ENCODE measurements around the gene KCNK6. TPM values are rescaled to one million over a fixed set of nuclear protein-coding genes. Genes with fewer than 3 reads are reported as not detected.
A peak's percentile ranks its signal among the peaks of the same experiment; 100 is the strongest.

Gene KCNK6
- total and polyA plus RNA-seq, 2 of the 8 experiments (the other 6 are each of a cell fraction or from before 2014, with no cell fraction given): 10.6 to 13.3 TPM

DNA sequence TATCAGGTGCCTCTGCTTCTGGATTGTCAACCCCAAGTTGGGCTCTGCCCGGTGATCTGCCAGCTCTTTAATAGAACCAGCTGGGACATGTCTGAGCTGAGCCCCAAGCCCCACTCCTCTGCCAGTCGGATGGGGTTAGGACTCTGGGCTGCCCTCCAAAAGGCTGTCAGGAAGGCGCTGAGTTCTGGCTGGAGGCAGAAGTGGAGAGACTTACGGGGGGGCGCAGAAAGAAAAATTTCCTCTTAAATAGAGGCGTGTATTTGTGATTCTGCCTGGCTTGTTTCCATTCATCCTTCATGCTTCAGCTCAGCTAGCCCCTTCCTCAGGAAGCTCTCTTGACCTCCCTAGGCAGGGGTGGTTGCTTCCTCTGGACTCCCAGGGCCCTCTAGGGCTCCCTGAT, 985 bp upstream of the KCNK6 start:
- H3K23me2 ChIP-seq (ENCODE audit: low read depth, low read length): peaks cover 15% of the 10 kb centered on the region; the same call in 1 of the 2 replicates
- no peak overlapping the region for H4K8ac ChIP-seq (ENCODE audit: extremely low read depth, insufficient read depth, low read length)
- 0 out of 2 replicates have a peak overlapping the region, but pooled peaks have one; percentile 40 for H2BK12ac ChIP-seq (ENCODE audit: low read depth, low read length)
- H2BK15ac ChIP-seq (ENCODE audit: low read length): 0 out of 2 replicates have a peak overlapping the region, but pooled peaks have one; percentile 72
- H3K14ac ChIP-seq (ENCODE audit: insufficient read length): no peak overlapping the region
- H3K4ac ChIP-seq (replicated peaks; ENCODE audit: insufficient read length, low read depth, low read length): no peak overlapping the region
- H3K9ac ChIP-seq (replicated peaks in 1 of 4; ENCODE audit: extremely low read depth in 1 of 4, low read depth in 3 of 4, low read length in 3 of 4): no peak overlapping the region
- no peaks in the 10 kb centered on the region for H3K9me3 ChIP-seq (ENCODE audit: insufficient read depth in 2 of 2, low read depth in 1 of 2, low read length in 1 of 2)
- H4K5ac ChIP-seq (ENCODE audit: insufficient read length, low read depth, low read length): no peak overlapping the region
- TF ChIP-seq ZNF274 (IDR thresholded peaks at IDR 0.05; ENCODE audit: borderline replicate concordance, extremely low read depth, low read length) (no peak), TBP (IDR thresholded peaks at IDR 0.05; ENCODE audit: low read depth, low read length) (no peak), RNF2 (IDR thresholded peaks at IDR 0.05; ENCODE audit: borderline replicate concordance, low read depth, low read length, missing control alignments, poor library complexity, severe bottlenecking) (no peak), RAD21 (IDR thresholded peaks at IDR 0.05 in 1 of 2, conservative IDR thresholded peaks at IDR 0.05 in 1 of 2; ENCODE audit: low read depth in 2 of 2, low read length in 2 of 2) (no peak), SAP30 (IDR thresholded peaks at IDR 0.05; ENCODE audit: insufficient read depth, insufficient replicate concordance, low read length) (no peak), EGR1 (IDR thresholded peaks at IDR 0.05; ENCODE audit: borderline replicate concordance, low read depth, low read length) (no peak), RFX5 (IDR thresholded peaks at IDR 0.05; ENCODE audit: borderline replicate concordance, low read depth, low read length) (no peak)
- peaks cover 0 to 4% of the 10 kb centered on the region in 2 experiments for H4K20me1 ChIP-seq (replicated peaks in 1 of 2; ENCODE audit: control insufficient read depth in 1 of 2, insufficient read depth in 2 of 2, low read length in 2 of 2)
- no peak overlapping the region for H3K23ac ChIP-seq (ENCODE audit: insufficient read length)
- H3K27me3 ChIP-seq (replicated peaks in 1 of 4; ENCODE audit: control insufficient read depth in 3 of 4, extremely low read depth in 1 of 4, insufficient read depth in 3 of 4, low read length in 3 of 4): peaks cover 0 to 33% (median 18%) of the 10 kb centered on the region in 4 experiments; a peak in 6 of 7 replicates
- peaks cover 3% of the 10 kb centered on the region; the same call in 1 of the 2 replicates for H3K79me1 ChIP-seq (ENCODE audit: low read depth, low read length)
- WGBS, 2 experiments (ENCODE audit: extremely low coverage in 1 of 2, insufficient coverage in 1 of 2, insufficient read length in 1 of 2, insufficient replicate concordance in 2 of 2, low coverage in 1 of 2, low lambda C conversion rate in 2 of 2, missing lambda C conversion rate in 1 of 2): 83% methylated on average over 3 of the region's 6 CpGs; no CpG with 5 or more reads in 1 of the 2 experiments
- DNase-seq (ENCODE audit: low read depth in 1 of 2, low spot score in 2 of 2) (no peak), FAIRE-seq (no peak)
- no peak overlapping the region for H2BK120ac ChIP-seq (replicated peaks; ENCODE audit: low read depth, low read length)
- H3K79me2 ChIP-seq (ENCODE audit: control insufficient read depth in 1 of 2, insufficient read depth in 2 of 2, low read length in 2 of 2): peaks cover 0 to 3% of the 10 kb centered on the region in 2 experiments; a peak in 1 of 4 replicates
- H3K36me3 ChIP-seq (ENCODE audit: control insufficient read depth in 2 of 4, insufficient read depth in 4 of 4, low read length in 3 of 4): no peaks in the 10 kb centered on the region
- no peak overlapping the region for H3K56ac ChIP-seq (replicated peaks; ENCODE audit: insufficient read length, low read depth, low read length)
- H3K4me3 ChIP-seq (ENCODE audit: extremely low read depth in 1 of 4, insufficient read depth in 2 of 4, low read depth in 3 of 4, low read length in 4 of 4): peak overlapping the region in 1 of 4 experiments; percentile 76; a peak in 2 of 8 replicates
- H4K91ac ChIP-seq (replicated peaks; ENCODE audit: insufficient read length, low read length): no peak overlapping the region
- no peak overlapping the region for H2AFZ ChIP-seq (ENCODE audit: low read length)
- POLR2A ChIA-PET (ENCODE audit: partially characterized antibody): interaction anchor here (0.7 to 2.0 kb wide), 10 partner anchors 8 to 67 kb away, joined by 3 to 6 read pairs (median 4); partner anchors contain the start of genes C19orf33 and PPP1R14A
- H3K4me2 ChIP-seq (ENCODE audit: insufficient read depth in 1 of 2, low read depth in 2 of 2, low read length in 2 of 2): peak overlapping the region in 1 of 2 experiments; percentile 87; a peak in 1 of 4 replicates
- H2BK20ac ChIP-seq (ENCODE audit: low read length): no peak overlapping the region
- no peak overlapping the region for H3K18ac ChIP-seq (ENCODE audit: extremely low read depth, low read length)
- H2BK5ac ChIP-seq (ENCODE audit: low read depth, low read length): no peak overlapping the region
- peaks cover 0 to 9% (median 3%) of the 10 kb centered on the region in 4 experiments; a peak in 5 of 7 replicates for H3K4me1 ChIP-seq (replicated peaks in 1 of 4; ENCODE audit: control insufficient read depth in 3 of 4, insufficient read depth in 4 of 4, low read length in 3 of 4)
- H3K27ac ChIP-seq (ENCODE audit: low read depth, low read length): no peak overlapping the region
- CTCF ChIA-PET (ENCODE audit: partially characterized antibody): interaction anchor here (0.7 to 3.6 kb wide), 10 partner anchors 12 to 417 kb away, joined by 3 to 24 read pairs (median 3); partner anchors contain the start of genes CATSPERG and GGN
- 0 out of 2 replicates have a peak overlapping the region, but pooled peaks have one; percentile 15 for H2AK5ac ChIP-seq (ENCODE audit: low read depth, low read length)

Data from H1 (cell line).